ENCODE data around the gene CERS2.

CERS2 gene

GRCh38 chr1:150974580-150975478 is at the start of gene CERS2:
Gene CERS2, minus strand, starts transcription at chr1:150974835. Its CDS starts 5,745 bp downstream, at chr1:150969090.
- in situ Hi-C loops (cut with HindIII; ENCODE audit: low sequenced_read_pairs) = no loop called here
- peak within 1 kb of the TSS; percentile 80 for H3K4me3 ChIP-seq (ENCODE audit: low read depth, low read length)
- TF ChIP-seq CTCF (IDR thresholded peaks at IDR 0.05; ENCODE audit: low read depth, low read length, missing control alignments) = no peak
- peak; percentile 55 for DNase-seq (ENCODE audit: low read depth)

GRCh38 chr1:151013518-151013917 is 38.9 kb upstream of the CERS2 start:
- TF ChIP-seq CTCF (IDR thresholded peaks at IDR 0.05; ENCODE audit: low read depth, low read length, missing control alignments) = no peak
- no peak overlapping the region for H3K4me3 ChIP-seq (ENCODE audit: low read depth, low read length)
- in situ Hi-C loops (cut with HindIII; ENCODE audit: low sequenced_read_pairs) = no loop called here
- DNase-seq (ENCODE audit: low read depth) = no peak

- no peak for TF ChIP-seq CTCF (IDR thresholded peaks at IDR 0.05; ENCODE audit: low read depth, low read length, missing control alignments)
- in situ Hi-C loops (cut with HindIII; ENCODE audit: low sequenced_read_pairs) = no loop called here
- no peak for DNase-seq (ENCODE audit: low read depth)
- no peak overlapping the region for H3K4me3 ChIP-seq (ENCODE audit: low read depth, low read length)
Observed at GRCh38 chr1:151012684-151013471, 38.2 kb upstream of the CERS2 start.

GRCh38 chr1:151011154-151011850 is 36.7 kb upstream of the CERS2 start:
- in situ Hi-C loops (cut with HindIII; ENCODE audit: low sequenced_read_pairs) = no loop called here
- no peak overlapping the region for H3K4me3 ChIP-seq (ENCODE audit: low read depth, low read length)
- no peak for TF ChIP-seq CTCF (IDR thresholded peaks at IDR 0.05; ENCODE audit: low read depth, low read length, missing control alignments)
- DNase-seq (ENCODE audit: low read depth) = no peak

GRCh38 chr1:151010346-151010726 is 35.7 kb upstream of the CERS2 start:
- DNase-seq (ENCODE audit: low read depth) = no peak
- in situ Hi-C loops (cut with HindIII; ENCODE audit: low sequenced_read_pairs) = no loop called here
- TF ChIP-seq CTCF (IDR thresholded peaks at IDR 0.05; ENCODE audit: low read depth, low read length, missing control alignments) = no peak
- H3K4me3 ChIP-seq (ENCODE audit: low read depth, low read length) = no peak overlapping the region

GRCh38 chr1:151009674-151010345 is 35.2 kb upstream of the CERS2 start:
- in situ Hi-C loops (cut with HindIII; ENCODE audit: low sequenced_read_pairs) = no loop called here
- DNase-seq (ENCODE audit: low read depth) = no peak
- no peak for TF ChIP-seq CTCF (IDR thresholded peaks at IDR 0.05; ENCODE audit: low read depth, low read length, missing control alignments)
- H3K4me3 ChIP-seq (ENCODE audit: low read depth, low read length) = peak overlapping the region; percentile 92
